Activated gamma-delta T cell treated with Interleukin-2 at 50 U/mL for 16 hours (primary cell): ENCODE measurements around the gene TFAP2C.

Source experiments
- DNase-seq: peaks from one replicate; pipeline ENCODE4 v3.0.0-alpha.2; 2020

Gene TFAP2C

GRCh38 chr20:56628873-56629463 lies at the start of gene TFAP2C:
Gene TFAP2C, plus strand, starts transcription at chr20:56629306. Its CDS starts 239 bp downstream, at chr20:56629545.
- DNase-seq: no peak

GRCh38 chr20:56580226-56580625 lies 48.9 kb upstream of the TFAP2C start:
- DNase-seq: no peak

- no peak for DNase-seq
These were observed 47.4 kb upstream of the TFAP2C start for GRCh38 chr20:56581701-56582100.

GRCh38 chr20:56582542-56582941 lies 46.6 kb upstream of the TFAP2C start:
- no peak for DNase-seq

GRCh38 chr20:56584916-56585315 lies 44.2 kb upstream of the TFAP2C start:
- no peak for DNase-seq

GRCh38 chr20:56587307-56588041 lies 41.6 kb upstream of the TFAP2C start:
- DNase-seq: no peak

GRCh38 chr20:56588996-56589395 lies 40.1 kb upstream of the TFAP2C start:
- no peak for DNase-seq

GRCh38 chr20:56589633-56590032 lies 39.5 kb upstream of the TFAP2C start:
- DNase-seq: no peak

- no peak for DNase-seq
These were observed 38.2 kb upstream of the TFAP2C start for GRCh38 chr20:56590888-56591287.

- DNase-seq: no peak
These were observed 36.9 kb upstream of the TFAP2C start for GRCh38 chr20:56592211-56592610.

- no peak for DNase-seq
These were observed 36.3 kb upstream of the TFAP2C start for GRCh38 chr20:56592817-56593216.

GRCh38 chr20:56595746-56596475 lies 33.2 kb upstream of the TFAP2C start:
- DNase-seq: no peak

GRCh38 chr20:56601166-56601565 lies 27.9 kb upstream of the TFAP2C start:
- DNase-seq: no peak

GRCh38 chr20:56604673-56605072 lies 24.4 kb upstream of the TFAP2C start:
- no peak for DNase-seq

- DNase-seq: no peak
These were observed 23.7 kb upstream of the TFAP2C start for GRCh38 chr20:56605261-56605996.

GRCh38 chr20:56606174-56606945 lies 22.7 kb upstream of the TFAP2C start:
- no peak for DNase-seq

- no peak for DNase-seq
These were observed 21.9 kb upstream of the TFAP2C start for GRCh38 chr20:56607061-56607704.

GRCh38 chr20:56608376-56608775 lies 20.7 kb upstream of the TFAP2C start:
- no peak for DNase-seq

GRCh38 chr20:56609321-56609720 lies 19.8 kb upstream of the TFAP2C start:
- no peak for DNase-seq

- no peak for DNase-seq
These were observed 19.0 kb upstream of the TFAP2C start for GRCh38 chr20:56610098-56610497.

- no peak for DNase-seq
These were observed 14.9 kb upstream of the TFAP2C start for GRCh38 chr20:56614196-56614595.

- no peak for DNase-seq
These were observed 12.4 kb upstream of the TFAP2C start for GRCh38 chr20:56616716-56617115.
